K562 (cell line): ENCODE measurements around the gene MCL1. TPM values are rescaled to one million over a fixed set of nuclear protein-coding genes. Genes with fewer than 3 reads are reported as not detected.

Experiments used
- CCNT2 ChIP-seq: IDR thresholded peaks from 2 replicates; pipeline ENCODE4 v1.6.1; 2011; ENCODE audit warnings: borderline replicate concordance, low read depth, mild to moderate bottlenecking, moderate library complexity, mixed read lengths, low read length; ENCODE audit not compliant: insufficient read length; ENCODE audit errors: extremely low read depth
- EP300 ChIP-seq: IDR thresholded peaks from 2 replicates; pipeline ENCODE4 v1.6.1; 2012; ENCODE audit warnings: low read length, improper control_type of control experiment
- HDAC8 ChIP-seq: fragments of 450-650 bp; IDR thresholded peaks from 2 replicates; pipeline ENCODE4 v1.6.1; 2016; ENCODE audit warnings: mild to moderate bottlenecking, missing genetic modification characterization, moderate library complexity, missing compliant biosample characterization
- NR0B1 ChIP-seq: fragments of 450-650 bp; IDR thresholded peaks from one replicate; pipeline ENCODE4 v1.6.1; 2018; ENCODE audit warnings: mild to moderate bottlenecking, moderate library complexity; ENCODE audit not compliant: partially characterized antibody
- SIRT6 ChIP-seq: IDR thresholded peaks from one replicate; pipeline ENCODE4 v1.6.1; 2012; ENCODE audit warnings: low read depth, mild to moderate bottlenecking, control low read depth, inconsistent platforms, low read length, moderate library complexity
- SNIP1 ChIP-seq: fragments of 450-650 bp; IDR thresholded peaks from 2 replicates; pipeline ENCODE4 v1.7.1; 2017; ENCODE audit warnings: low read depth, mild to moderate bottlenecking
- TRIM24 ChIP-seq, 2 experiments: fragments of 450-650 bp; IDR thresholded peaks; 2 replicates each; pipeline ENCODE4 v1.6.1; 2016
- ZFX ChIP-seq: sonication (generic); formaldehyde crosslinking; IDR thresholded peaks from 2 replicates; pipeline ENCODE4 v1.8.0; 2022; ENCODE audit warnings: mild to moderate bottlenecking, missing genetic modification reagents, moderate library complexity
- ZKSCAN8 ChIP-seq: fragments of 200-800 bp; sonication (Bioruptor generic); IDR thresholded peaks from 2 replicates; pipeline ENCODE4 v1.6.1; 2016; ENCODE audit warnings: missing genetic modification characterization, missing compliant biosample characterization
- ZNF584 ChIP-seq: fragments of 200-800 bp; sonication (Bioruptor generic); IDR thresholded peaks from 2 replicates; pipeline ENCODE4 v1.6.1; 2016; ENCODE audit warnings: low read depth, mild to moderate bottlenecking, missing genetic modification characterization, missing compliant biosample characterization
- polyA plus RNA-seq, 8 experiments: library from polyadenylated mRNA; depleted of rRNA in 4 of 8; stranded (reverse) in 5 of 8; unstranded in 3 of 8; fragments of >200 nt; fragmentation: Nextera tagmentation in 2 of 8; fragmentation: Illumina TruSeq in 1 of 8; extraction: Ambion mirVana in 2 of 8; extraction: Trizol in 1 of 8; gene quantifications; 2 replicates each; pipeline versions ENCODE4 v1.2.1 to v1.2.3, GENCODE V29; 2011 to 2014; ENCODE audit warnings: inconsistent platforms in 1 of 8, missing spikeins in 1 of 8
- total RNA-seq, 7 experiments: library from RNA; depleted of rRNA in 6 of 7; stranded (reverse); fragments of >200 nt in 6 of 7; fragmentation: Illumina TruSeq in 2 of 7; extraction: Trizol in 2 of 7; gene quantifications; 2 replicates each; pipeline versions ENCODE4 v1.2.1 to v1.2.3, GENCODE V29; 2011 to 2021; ENCODE audit warnings: low replicate concordance in 1 of 7
- TF ChIP-seq, protein P1 (sequence below): fragments of 250-450 bp; sonication (Bioruptor Pico); IDR thresholded peaks from 2 replicates; pipeline ENCODE4 v1.8.0; 2022; ENCODE audit warnings: moderate library complexity, mild to moderate bottlenecking, inconsistent platforms
- TF ChIP-seq, protein P2 (sequence below), 2 experiments: IDR thresholded peaks; 2 replicates each; pipeline ENCODE4 v1.6.1; 2011; ENCODE audit warnings: borderline replicate concordance in 1 of 2, control low read depth in 1 of 2, low read depth in 1 of 2, low read length in 1 of 2, mild to moderate bottlenecking in 1 of 2, mixed read lengths in 1 of 2, moderate library complexity in 1 of 2; ENCODE audit not compliant: insufficient read depth in 1 of 2, insufficient read length in 1 of 2, poor library complexity in 1 of 2, severe bottlenecking in 1 of 2; ENCODE audit errors: extremely low read depth in 1 of 2
- TF ChIP-seq, protein P3 (sequence below), 3 experiments: IDR thresholded peaks in 2 of 3; conservative IDR thresholded peaks in 1 of 3; 2 replicates each; pipeline ENCODE4 v1.5.1; 2011 to 2012; ENCODE audit warnings: low read length in 3 of 3, mild to moderate bottlenecking in 3 of 3, control low read depth in 2 of 3, improper control_type of control experiment in 1 of 3, inconsistent platforms in 1 of 3, low read depth in 1 of 3, mixed read lengths in 1 of 3, moderate library complexity in 1 of 3; ENCODE audit not compliant: insufficient read depth in 2 of 3
- TF ChIP-seq, protein P4 (sequence below): fragments of 450-650 bp; formaldehyde crosslinking; IDR thresholded peaks from 2 replicates; pipeline ENCODE4 v1.4.0; 2020; ENCODE audit warnings: mild to moderate bottlenecking, moderate library complexity
- TF ChIP-seq, protein P5 (sequence below): fragments of 450-650 bp; IDR thresholded peaks from 2 replicates; pipeline ENCODE4 v1.6.1; 2016; ENCODE audit warnings: borderline replicate concordance

The MCL1 gene
- total and polyA plus RNA-seq, 9 of the 15 experiments (the other 6 are each of a cell fraction or from before 2014, with no cell fraction given), result 27.1 to 224 (median 138) TPM

GRCh38 chr1:150552128-150552910, 27.1 kb downstream of the MCL1 start (continued):
- TF ChIP-seq, protein P1, sequence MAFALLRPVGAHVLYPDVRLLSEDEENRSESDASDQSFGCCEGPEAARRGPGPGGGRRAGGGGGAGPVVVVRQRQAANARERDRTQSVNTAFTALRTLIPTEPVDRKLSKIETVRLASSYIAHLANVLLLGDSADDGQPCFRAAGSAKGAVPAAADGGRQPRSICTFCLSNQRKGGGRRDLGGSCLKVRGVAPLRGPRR (CRISPR knock-in tag), result no peak
- TF ChIP-seq ZNF584 (CRISPR knock-in tag) (no peak), NR0B1 (no peak), ZKSCAN8 (CRISPR knock-in tag) (no peak), ZFX (no peak), SIRT6 (no peak), CCNT2 (peak; percentile 17), HDAC8 (tag) (no peak), TRIM24 (IDR thresholded peaks at IDR 0.05) (peak; percentile 21 to 59; a peak in 3 of 4 replicates), SNIP1 (no peak), EP300 (peak; percentile 60; the same call in 1 of the 2 replicates)
- TF ChIP-seq, protein P2, sequence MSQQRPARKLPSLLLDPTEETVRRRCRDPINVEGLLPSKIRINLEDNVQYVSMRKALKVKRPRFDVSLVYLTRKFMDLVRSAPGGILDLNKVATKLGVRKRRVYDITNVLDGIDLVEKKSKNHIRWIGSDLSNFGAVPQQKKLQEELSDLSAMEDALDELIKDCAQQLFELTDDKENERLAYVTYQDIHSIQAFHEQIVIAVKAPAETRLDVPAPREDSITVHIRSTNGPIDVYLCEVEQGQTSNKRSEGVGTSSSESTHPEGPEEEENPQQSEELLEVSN (IDR thresholded peaks at IDR 0.05; ENCODE audit: borderline replicate concordance in 1 of 2, extremely low read depth in 1 of 2, insufficient read depth in 1 of 2, insufficient read length in 1 of 2, low read depth in 1 of 2, low read length in 1 of 2, poor library complexity in 1 of 2, severe bottlenecking in 1 of 2), result no peak
- TF ChIP-seq, protein P3, sequence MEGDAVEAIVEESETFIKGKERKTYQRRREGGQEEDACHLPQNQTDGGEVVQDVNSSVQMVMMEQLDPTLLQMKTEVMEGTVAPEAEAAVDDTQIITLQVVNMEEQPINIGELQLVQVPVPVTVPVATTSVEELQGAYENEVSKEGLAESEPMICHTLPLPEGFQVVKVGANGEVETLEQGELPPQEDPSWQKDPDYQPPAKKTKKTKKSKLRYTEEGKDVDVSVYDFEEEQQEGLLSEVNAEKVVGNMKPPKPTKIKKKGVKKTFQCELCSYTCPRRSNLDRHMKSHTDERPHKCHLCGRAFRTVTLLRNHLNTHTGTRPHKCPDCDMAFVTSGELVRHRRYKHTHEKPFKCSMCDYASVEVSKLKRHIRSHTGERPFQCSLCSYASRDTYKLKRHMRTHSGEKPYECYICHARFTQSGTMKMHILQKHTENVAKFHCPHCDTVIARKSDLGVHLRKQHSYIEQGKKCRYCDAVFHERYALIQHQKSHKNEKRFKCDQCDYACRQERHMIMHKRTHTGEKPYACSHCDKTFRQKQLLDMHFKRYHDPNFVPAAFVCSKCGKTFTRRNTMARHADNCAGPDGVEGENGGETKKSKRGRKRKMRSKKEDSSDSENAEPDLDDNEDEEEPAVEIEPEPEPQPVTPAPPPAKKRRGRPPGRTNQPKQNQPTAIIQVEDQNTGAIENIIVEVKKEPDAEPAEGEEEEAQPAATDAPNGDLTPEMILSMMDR (IDR thresholded peaks at IDR 0.05 in 2 of 3, conservative IDR thresholded peaks at IDR 0.05 in 1 of 3; ENCODE audit: insufficient read depth in 2 of 3, low read depth in 1 of 3, low read length in 3 of 3), result no peak
- TF ChIP-seq, protein P4, sequence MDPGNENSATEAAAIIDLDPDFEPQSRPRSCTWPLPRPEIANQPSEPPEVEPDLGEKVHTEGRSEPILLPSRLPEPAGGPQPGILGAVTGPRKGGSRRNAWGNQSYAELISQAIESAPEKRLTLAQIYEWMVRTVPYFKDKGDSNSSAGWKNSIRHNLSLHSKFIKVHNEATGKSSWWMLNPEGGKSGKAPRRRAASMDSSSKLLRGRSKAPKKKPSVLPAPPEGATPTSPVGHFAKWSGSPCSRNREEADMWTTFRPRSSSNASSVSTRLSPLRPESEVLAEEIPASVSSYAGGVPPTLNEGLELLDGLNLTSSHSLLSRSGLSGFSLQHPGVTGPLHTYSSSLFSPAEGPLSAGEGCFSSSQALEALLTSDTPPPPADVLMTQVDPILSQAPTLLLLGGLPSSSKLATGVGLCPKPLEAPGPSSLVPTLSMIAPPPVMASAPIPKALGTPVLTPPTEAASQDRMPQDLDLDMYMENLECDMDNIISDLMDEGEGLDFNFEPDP, result no peak
- TF ChIP-seq, protein P5, sequence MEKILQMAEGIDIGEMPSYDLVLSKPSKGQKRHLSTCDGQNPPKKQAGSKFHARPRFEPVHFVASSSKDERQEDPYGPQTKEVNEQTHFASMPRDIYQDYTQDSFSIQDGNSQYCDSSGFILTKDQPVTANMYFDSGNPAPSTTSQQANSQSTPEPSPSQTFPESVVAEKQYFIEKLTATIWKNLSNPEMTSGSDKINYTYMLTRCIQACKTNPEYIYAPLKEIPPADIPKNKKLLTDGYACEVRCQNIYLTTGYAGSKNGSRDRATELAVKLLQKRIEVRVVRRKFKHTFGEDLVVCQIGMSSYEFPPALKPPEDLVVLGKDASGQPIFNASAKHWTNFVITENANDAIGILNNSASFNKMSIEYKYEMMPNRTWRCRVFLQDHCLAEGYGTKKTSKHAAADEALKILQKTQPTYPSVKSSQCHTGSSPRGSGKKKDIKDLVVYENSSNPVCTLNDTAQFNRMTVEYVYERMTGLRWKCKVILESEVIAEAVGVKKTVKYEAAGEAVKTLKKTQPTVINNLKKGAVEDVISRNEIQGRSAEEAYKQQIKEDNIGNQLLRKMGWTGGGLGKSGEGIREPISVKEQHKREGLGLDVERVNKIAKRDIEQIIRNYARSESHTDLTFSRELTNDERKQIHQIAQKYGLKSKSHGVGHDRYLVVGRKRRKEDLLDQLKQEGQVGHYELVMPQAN, result no peak
